SK-N-MC (cell line): ENCODE measurements around the gene RIN3.

ENCODE experiments used
- EZH2 ChIP-seq: fragments of 200-600 bp; sonication (generic); IDR thresholded peaks from one replicate; pipeline ENCODE4 v1.6.1; 2017; ENCODE audit warnings: antibody characterized with exemption
- FOXP2 ChIP-seq: optimal IDR thresholded peaks from 2 replicates; pipeline ENCODE3; 2011; ENCODE audit warnings: mild to moderate bottlenecking, moderate library complexity; ENCODE audit not compliant: insufficient read depth; ENCODE audit errors: extremely low read length, control extremely low read depth

DNA sequence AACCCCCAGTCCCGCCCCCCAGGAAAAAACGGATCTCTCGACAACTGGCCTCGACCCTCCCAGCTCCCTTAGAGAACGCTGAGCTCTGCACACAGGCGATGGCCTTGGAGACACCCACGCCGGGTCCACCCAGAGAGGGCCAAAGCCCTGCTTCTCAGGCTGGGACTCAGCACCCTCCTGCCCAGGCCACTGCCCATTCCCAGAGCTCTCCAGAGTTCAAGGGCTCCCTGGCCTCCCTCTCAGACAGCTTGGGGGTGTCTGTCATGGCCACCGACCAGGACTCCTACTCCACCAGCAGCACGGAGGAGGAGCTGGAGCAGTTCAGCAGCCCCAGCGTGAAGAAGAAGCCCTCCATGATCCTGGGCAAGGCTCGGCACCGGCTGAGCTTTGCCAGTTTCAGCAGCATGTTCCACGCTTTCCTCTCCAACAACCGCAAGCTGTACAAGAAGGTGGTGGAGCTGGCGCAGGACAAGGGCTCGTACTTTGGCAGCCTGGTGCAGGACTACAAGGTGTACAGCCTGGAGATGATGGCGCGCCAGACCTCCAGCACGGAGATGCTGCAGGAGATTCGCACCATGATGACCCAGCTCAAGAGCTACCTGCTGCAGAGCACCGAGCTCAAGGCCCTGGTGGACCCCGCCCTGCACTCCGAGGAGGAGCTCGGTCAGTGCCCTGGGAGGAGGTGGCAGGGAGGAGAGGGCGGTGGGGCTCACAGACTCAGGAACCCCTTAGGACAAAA is 139.0 kb downstream of the RIN3 start:
- no peak for TF ChIP-seq EZH2
- no peak for TF ChIP-seq FOXP2
